ENCODE measurements around the gene XRCC3.

DNA sequence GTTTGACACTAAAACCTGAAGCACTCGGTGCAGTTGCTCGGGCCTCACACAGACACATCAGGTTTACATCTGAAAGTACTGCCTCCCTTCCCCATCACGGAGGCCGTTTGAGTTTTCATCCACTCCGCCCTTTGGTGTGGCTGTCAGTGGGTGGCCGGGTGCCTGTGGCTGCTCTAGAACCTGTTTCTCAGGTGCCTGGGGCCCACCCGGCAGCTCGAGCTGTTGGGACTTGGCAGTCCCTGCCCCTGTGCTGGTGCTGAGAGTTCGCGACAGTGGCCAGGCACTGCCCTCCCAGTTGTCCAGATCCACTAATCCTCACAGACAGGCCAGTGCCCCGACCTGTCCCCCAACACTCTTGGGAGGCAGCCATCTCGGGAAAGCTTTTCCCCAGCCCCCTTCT is 22.4 kb downstream of the XRCC3 start:
- TF ChIP-seq, protein P1, sequence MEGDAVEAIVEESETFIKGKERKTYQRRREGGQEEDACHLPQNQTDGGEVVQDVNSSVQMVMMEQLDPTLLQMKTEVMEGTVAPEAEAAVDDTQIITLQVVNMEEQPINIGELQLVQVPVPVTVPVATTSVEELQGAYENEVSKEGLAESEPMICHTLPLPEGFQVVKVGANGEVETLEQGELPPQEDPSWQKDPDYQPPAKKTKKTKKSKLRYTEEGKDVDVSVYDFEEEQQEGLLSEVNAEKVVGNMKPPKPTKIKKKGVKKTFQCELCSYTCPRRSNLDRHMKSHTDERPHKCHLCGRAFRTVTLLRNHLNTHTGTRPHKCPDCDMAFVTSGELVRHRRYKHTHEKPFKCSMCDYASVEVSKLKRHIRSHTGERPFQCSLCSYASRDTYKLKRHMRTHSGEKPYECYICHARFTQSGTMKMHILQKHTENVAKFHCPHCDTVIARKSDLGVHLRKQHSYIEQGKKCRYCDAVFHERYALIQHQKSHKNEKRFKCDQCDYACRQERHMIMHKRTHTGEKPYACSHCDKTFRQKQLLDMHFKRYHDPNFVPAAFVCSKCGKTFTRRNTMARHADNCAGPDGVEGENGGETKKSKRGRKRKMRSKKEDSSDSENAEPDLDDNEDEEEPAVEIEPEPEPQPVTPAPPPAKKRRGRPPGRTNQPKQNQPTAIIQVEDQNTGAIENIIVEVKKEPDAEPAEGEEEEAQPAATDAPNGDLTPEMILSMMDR (IDR thresholded peaks at IDR 0.05), result no peak
- no peak for TF ChIP-seq POLR2A (IDR thresholded peaks at IDR 0.05)
